GM19438 (cell line): ENCODE data around the gene LDLRAD4.

ENCODE experiments used
- ATAC-seq: cut with Tn5 transposase; IDR thresholded peaks from one replicate; pipeline ENCODE4 v1.9.1; 2021; ENCODE audit warnings: low read depth; ENCODE audit not compliant: unreplicated experiment

The LDLRAD4 gene

DNA sequence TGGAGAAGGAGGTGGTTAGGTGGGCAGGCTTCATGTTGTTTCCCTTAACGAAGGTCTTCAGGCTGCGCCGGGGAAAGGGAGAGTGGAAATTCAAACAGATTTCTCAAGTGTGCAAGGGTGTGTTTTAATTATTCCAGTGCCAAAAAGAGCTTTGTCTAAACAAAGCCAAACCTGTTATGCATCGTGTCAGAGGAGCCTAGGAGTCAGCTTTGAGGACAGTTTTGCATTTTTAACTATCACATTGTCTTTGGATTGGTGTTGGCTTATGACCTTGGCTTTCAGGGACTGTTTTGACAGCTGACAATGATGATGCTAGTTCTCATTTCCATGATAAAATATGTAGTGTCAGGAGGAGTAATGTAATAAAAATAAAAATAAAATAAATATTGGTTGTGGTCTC lies 144.8 kb downstream of the LDLRAD4 start:
- ATAC-seq = no peak

GRCh38 chr18:13364721-13365205 lies 146.2 kb downstream of the LDLRAD4 start:
- ATAC-seq = no peak

GRCh38 chr18:13366131-13366530 lies 147.6 kb downstream of the LDLRAD4 start:
- ATAC-seq = no peak

DNA sequence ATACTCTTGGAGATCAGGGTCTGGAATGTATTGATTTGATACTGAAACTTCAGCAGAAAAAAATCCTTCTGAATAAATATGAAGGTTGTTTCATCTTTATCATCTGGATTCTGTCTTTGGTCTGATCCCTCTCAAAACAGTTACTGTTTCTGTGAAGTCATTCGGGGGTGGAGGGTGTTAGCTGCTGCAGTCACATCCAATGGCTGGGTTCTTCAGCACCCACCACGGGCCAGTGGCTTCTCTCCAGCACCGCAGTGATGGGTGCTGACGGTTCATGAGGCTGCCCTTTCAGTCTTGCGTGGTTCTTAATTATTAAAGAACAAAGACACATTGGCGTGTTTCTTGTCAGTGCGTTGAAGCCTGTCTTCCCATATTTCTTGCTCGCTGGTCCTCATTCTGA lies 148.0 kb downstream of the LDLRAD4 start:
- no peak for ATAC-seq

- no peak for ATAC-seq
Measured at GRCh38 chr18:13366962-13367892, 148.7 kb downstream of the LDLRAD4 start.

GRCh38 chr18:13368080-13368813 lies 149.7 kb downstream of the LDLRAD4 start:
- ATAC-seq = no peak

- no peak for ATAC-seq
Measured at GRCh38 chr18:13369353-13369752, 150.8 kb downstream of the LDLRAD4 start.

- ATAC-seq = no peak
Measured at GRCh38 chr18:13369756-13370510, 151.4 kb downstream of the LDLRAD4 start.

- no peak for ATAC-seq
Measured at GRCh38 chr18:13370995-13371625, 152.6 kb downstream of the LDLRAD4 start.

DNA sequence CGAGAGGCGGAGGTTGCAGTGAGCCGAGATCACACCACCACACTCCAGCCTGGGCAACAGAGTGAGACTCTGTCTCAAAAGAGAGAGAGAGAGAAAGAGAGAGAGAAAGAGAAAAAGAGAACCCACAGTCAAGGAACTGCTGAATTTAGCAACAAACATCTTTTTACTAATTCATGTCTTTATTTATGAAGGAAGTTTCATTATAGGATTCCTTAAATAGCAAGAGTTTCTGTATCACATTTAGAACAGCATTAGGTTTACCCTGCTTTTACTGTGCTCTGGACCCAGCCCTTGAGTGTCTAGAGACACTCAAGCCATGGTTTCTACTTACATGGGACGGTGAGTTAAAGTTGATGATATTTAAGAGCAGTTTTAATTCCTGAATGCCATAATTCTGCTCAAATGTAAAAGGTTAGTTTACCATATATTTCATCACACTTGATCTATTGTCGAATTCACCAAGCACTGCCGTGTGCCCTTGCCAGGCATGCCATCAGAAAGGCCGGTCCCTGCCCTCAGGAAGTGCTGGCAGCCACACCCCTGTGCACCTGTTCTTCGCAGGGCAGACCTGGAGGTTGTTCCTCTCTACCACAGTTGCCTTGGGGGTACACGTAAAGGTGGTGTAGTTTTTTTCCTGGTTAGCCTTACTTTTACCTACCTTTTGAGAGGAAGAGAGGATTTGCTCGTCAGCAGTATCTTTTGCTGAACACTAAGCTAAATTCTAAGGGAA lies 153.3 kb downstream of the LDLRAD4 start:
- ATAC-seq = no peak

- ATAC-seq = no peak
Measured at GRCh38 chr18:13372531-13372951, 154.0 kb downstream of the LDLRAD4 start.

DNA sequence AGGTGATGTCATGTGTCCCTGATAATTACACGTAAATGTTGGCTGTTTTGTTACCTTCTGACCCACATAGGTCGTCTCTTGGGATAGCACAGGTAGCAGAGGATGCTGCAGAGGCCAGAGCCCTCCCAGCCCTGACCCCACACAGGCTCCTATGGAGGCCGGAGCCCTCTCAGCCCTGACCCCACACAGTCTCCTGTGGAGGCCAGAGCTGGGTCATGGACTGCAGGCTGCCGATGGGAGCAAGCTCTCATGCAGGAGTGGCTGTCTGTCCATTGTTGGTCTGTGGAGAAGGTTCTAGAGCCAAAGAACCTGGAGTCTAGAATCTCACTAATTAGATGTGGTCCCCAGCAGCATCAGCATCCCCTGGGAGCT lies 155.5 kb downstream of the LDLRAD4 start:
- ATAC-seq = no peak

DNA sequence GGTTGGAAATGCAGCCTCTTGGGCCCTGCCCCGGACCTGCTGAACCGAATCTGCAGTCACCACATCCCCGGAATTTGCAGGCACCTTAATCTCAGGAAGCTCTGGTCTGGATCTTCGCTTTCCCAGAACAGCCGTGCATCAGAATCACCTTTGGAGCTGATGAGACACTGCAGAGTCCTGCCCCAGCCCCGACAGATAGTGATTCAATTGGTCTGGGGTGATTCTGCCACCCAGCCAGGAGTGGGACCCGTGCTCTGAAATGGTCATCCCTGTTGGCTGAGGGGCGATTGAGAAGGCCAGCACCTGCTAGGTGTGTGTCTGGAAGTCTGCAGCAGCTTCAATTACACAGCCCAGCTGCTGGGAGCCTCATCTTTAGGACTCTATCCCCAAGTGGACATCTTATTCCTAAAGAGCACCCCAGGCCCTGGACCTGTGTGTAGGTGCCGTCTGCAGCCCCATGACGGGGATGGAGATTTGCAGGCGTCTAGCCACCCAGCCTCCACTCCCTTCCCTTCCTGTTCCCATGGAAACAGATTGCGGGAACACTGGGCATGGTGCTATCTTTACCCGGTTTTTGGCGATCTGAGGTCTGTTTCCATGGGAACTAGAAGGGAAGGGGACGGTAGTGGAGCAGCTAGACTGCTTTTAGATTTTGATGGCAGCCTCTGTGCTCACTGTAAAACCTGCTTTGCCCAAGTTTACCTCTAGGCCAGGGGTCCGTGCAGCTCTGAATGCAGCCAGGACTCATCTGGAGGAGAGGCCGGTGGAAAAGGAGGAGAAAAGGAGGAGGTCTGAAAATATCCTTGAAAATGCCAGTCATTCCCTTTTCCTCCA lies 156.1 kb downstream of the LDLRAD4 start:
- ATAC-seq = no peak

DNA sequence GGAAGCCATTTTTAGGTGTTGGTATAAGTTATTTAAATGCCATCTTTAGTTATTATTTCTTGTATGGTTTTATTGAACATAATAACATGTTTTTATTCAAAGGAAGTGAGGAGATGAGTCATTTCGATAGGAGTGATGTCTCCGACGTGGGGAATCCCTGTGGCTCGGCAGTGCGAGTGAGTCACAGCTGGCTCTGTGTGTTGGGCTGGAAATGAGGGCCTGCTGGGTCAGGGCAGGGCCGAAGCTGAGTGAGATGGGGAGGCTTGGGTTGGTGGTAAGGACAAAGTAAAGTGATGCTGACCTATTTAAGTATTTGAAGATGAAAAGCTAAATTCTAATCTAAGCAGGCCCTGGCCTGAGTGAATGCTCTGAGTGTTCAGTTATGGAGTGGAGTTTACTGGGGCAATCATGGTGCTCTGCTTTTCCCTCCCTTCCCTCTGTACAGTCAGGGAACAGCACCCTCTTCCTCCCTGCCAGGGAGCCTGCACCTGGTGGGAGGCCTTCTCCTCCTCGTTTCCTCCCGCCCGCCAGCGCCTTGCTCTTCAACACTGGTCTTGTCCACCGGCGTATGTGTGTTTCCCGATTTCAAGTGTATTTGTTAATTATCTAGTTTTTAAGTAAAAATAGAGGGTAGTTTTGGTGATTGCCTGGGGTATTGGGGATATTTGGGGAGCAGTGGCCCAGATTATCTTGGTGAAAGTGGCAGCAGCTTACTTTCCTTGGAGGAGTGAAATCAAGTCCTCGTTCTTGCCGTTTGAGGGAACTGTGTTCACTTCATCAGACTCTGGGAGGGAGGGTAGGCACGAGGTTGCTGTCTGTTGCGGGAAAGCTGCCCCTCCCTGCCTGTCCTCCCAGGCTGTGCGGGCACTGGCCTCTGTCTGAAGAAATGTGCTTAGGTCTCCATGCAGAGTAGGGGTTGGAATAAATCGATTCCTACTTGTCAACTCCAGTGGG lies 157.0 kb downstream of the LDLRAD4 start:
- peak; percentile 81 for ATAC-seq

DNA sequence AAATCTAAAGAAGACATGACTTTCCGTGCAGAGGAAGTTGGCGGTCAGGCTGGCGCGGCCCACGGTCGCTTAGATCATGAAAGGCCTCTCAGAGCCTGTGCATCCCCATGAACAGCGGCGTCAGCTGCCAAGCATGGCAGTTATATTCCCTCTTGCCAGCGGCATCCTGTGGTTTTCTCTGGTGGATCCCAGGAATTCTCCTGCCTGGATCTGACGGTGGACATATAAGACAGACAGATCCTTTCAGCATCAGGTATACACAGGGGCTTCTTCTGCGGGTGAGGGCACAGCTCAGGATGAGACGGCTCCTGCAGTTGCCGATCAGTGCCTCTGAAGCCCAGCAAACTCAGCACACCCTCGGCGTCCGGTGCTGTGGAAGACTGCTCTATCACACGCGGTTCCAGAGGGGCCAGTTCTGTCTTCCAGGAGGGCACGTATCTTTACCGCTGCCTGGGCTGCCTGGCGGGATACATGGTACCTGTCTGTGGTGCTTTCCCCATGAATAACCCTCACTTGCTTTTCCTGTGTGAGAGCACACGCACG lies 157.8 kb downstream of the LDLRAD4 start:
- no peak for ATAC-seq

- no peak for ATAC-seq
Measured at GRCh38 chr18:13376841-13377351, 158.3 kb downstream of the LDLRAD4 start.

- no peak for ATAC-seq
Measured at GRCh38 chr18:13377496-13377895, 158.9 kb downstream of the LDLRAD4 start.
